Stimulated activated CD8-positive, alpha-beta memory T cell treated with anti-CD3 and anti-CD28 coated beads, Interleukin-4, amount 100 ng/mL, for 4 hours (primary cell): ENCODE results near the gene ENDOG.

Experiments
- DNase-seq, 2 donors: peaks; one replicate each; pipeline ENCODE4 v3.0.0-alpha.2; 2020; ENCODE audit warnings: low read depth in 2 of 2, low spot score in 1 of 2

The ENDOG gene

GRCh38 chr9:128798896-128799295, 19.4 kb upstream of the ENDOG start:
- DNase-seq: no peak

- no peak for DNase-seq
Measured at GRCh38 chr9:128800061-128800460, 18.2 kb upstream of the ENDOG start.

- no peak for DNase-seq
Measured at GRCh38 chr9:128802482-128802881, 15.8 kb upstream of the ENDOG start.

GRCh38 chr9:128805661-128806060, 12.6 kb upstream of the ENDOG start:
- no peak for DNase-seq

GRCh38 chr9:128807827-128808226, 10.5 kb upstream of the ENDOG start:
- DNase-seq: no peak

- DNase-seq: no peak
Measured at GRCh38 chr9:128808543-128808942, 9.8 kb upstream of the ENDOG start.

- no peak for DNase-seq
Measured at GRCh38 chr9:128809036-128809599, 9.2 kb upstream of the ENDOG start.

GRCh38 chr9:128809831-128810230, 8.5 kb upstream of the ENDOG start:
- DNase-seq: no peak

- no peak for DNase-seq
Measured at GRCh38 chr9:128810873-128811272, 7.4 kb upstream of the ENDOG start.

GRCh38 chr9:128818839-128819715, 777 bp downstream of the ENDOG start:
- DNase-seq: peak in 1 of 2 donors; percentile 9

GRCh38 chr9:128819716-128820664, 1.7 kb downstream of the ENDOG start:
- no peak for DNase-seq

GRCh38 chr9:128820665-128821583, 2.6 kb downstream of the ENDOG start:
- no peak for DNase-seq

- no peak for DNase-seq
Measured at GRCh38 chr9:128821584-128822406, 3.5 kb downstream of the ENDOG start.

- DNase-seq: no peak
Measured at GRCh38 chr9:128822407-128823042, 4.2 kb downstream of the ENDOG start.

- DNase-seq: no peak
Measured at GRCh38 chr9:128823362-128823902, 5.1 kb downstream of the ENDOG start.

- no peak for DNase-seq
Measured at GRCh38 chr9:128823903-128824406, 5.7 kb downstream of the ENDOG start.

- DNase-seq: no peak
Measured at GRCh38 chr9:128824911-128825310, 6.6 kb downstream of the ENDOG start.

GRCh38 chr9:128825923-128826700, 7.8 kb downstream of the ENDOG start:
- DNase-seq: no peak
